ENCODE data around the gene TPD52L2.

DNA sequence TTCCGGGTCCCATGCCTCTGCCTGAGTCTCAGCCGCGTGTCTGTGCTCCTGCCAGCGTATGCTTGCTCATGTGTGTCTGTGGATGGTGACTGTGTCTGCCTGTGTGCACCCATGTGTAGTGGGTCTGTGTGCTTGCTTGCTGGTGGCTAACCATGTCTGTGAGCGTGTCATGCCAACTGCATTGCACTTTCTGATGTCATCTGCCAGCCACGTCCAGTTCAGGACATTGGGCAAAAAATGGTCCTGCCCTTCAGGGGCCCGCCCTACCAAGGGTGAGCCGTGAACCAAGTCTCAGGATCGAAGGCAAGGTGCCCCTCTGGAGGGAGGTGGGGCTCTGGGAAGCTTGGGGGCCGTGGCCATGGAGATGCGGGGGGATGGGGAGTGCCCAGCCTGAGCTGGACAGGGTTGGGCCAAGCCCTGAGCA is 24.7 kb upstream of the TPD52L2 start:
- TF ChIP-seq CTCF (IDR thresholded peaks at IDR 0.05) (no peak), POLR2AphosphoS5 (IDR thresholded peaks at IDR 0.05; ENCODE audit: low read depth, low read length) (no peak), REST (IDR thresholded peaks at IDR 0.05; ENCODE audit: insufficient read depth in 1 of 2, low read depth in 2 of 2, low read length in 1 of 2) (no peak)
